Ascending aorta (tissue), 2 donors: ENCODE data around the gene PITX3. TPM values are rescaled to one million over a fixed set of nuclear protein-coding genes. Genes with fewer than 3 reads are reported as not detected.

ENCODE experiments used
- DNase-seq, 2 donors: peaks; one replicate each; pipeline ENCODE4 v3.0.0-alpha.2; 2019; ENCODE audit warnings: low spot score in 2 of 2
- H3K27ac ChIP-seq, 2 donors: fragments of 200-600 bp; sonication (generic); one replicate each; pipeline ENCODE4 v1.5.1; 2016 to 2017; ENCODE audit warnings: mild to moderate bottlenecking in 1 of 2
- H3K27me3 ChIP-seq: fragments of 200-600 bp; sonication (generic); one replicate; pipeline ENCODE4 v1.5.1; 2017
- H3K36me3 ChIP-seq, 2 donors: fragments of 200-600 bp; sonication (generic); one replicate each; pipeline ENCODE4 v1.5.1; 2016
- H3K4me1 ChIP-seq, 2 donors: fragments of 200-600 bp; sonication (generic); one replicate each; pipeline ENCODE4 v1.5.1; 2016 to 2017; ENCODE audit warnings: mild to moderate bottlenecking in 1 of 2
- H3K4me3 ChIP-seq, 2 donors: fragments of 200-600 bp; sonication (generic); one replicate each; pipeline ENCODE4 v1.5.1; 2016 to 2017; ENCODE audit warnings: mild to moderate bottlenecking in 1 of 2
- H3K9me3 ChIP-seq, 2 donors: fragments of 200-600 bp; sonication (generic); one replicate each; pipeline ENCODE4 v1.5.1; 2016
- CTCF ChIP-seq, 3 experiments: fragments of 200-600 bp in 2 of 3; fragments of 450-650 bp in 1 of 3; sonication (generic) in 2 of 3; IDR thresholded peaks; one replicate each; pipeline ENCODE4 v1.5.1; 2016 to 2019; ENCODE audit warnings: antibody characterized with exemption in 3 of 3, mild to moderate bottlenecking in 1 of 3, moderate library complexity in 1 of 3
- intact Hi-C: fragments of 100-400 bp; cut with DNase I; formaldehyde crosslinking; loops from one replicate; pipeline ENCODE4 v1.15.1; 2023
- total RNA-seq: library from RNA; depleted of rRNA; stranded (reverse); fragments of >200 nt; gene quantifications from one replicate; pipeline ENCODE4 v1.1.0, GENCODE V29; 2016

Gene PITX3
- total RNA-seq, 1 donor from 2014 or later, result not detected

- TF ChIP-seq CTCF (IDR thresholded peaks at IDR 0.05), result no peak
- Histone ChIP-seq H3K4me1 (no peaks in the 10 kb centered on the region), H3K27me3 (no peaks in the 10 kb centered on the region), H3K9me3 (peaks cover 0 to 6% of the 10 kb centered on the region in 2 donors), H3K27ac (no peak overlapping the region), H3K4me3 (no peak overlapping the region), H3K36me3 (no peaks in the 10 kb centered on the region)
- intact Hi-C loops, result no loop called here
- no peak for DNase-seq
These were observed 38.9 kb downstream of the PITX3 start for GRCh38 chr10:102202386-102202785.

GRCh38 chr10:102200751-102201640, 40.3 kb downstream of the PITX3 start:
- Histone ChIP-seq H3K27me3 (no peaks in the 10 kb centered on the region), H3K4me3 (no peak overlapping the region)

GRCh38 chr10:102198027-102198426, 43.3 kb downstream of the PITX3 start:
- no peaks in the 10 kb centered on the region for H3K9me3 ChIP-seq
- TF ChIP-seq CTCF (IDR thresholded peaks at IDR 0.05), result no peak
- intact Hi-C loops, result no loop called here
- H3K4me3 ChIP-seq, result no peak overlapping the region
- no peaks in the 10 kb centered on the region for H3K27me3 ChIP-seq
- H3K36me3 ChIP-seq, result no peaks in the 10 kb centered on the region
- no peak for DNase-seq
- no peak overlapping the region for H3K27ac ChIP-seq
- H3K4me1 ChIP-seq, result no peaks in the 10 kb centered on the region

More at GRCh38 chr10:102200751-102201640, 40.3 kb downstream of the PITX3 start:
- Histone ChIP-seq H3K4me1 (no peaks in the 10 kb centered on the region), H3K36me3 (no peaks in the 10 kb centered on the region), H3K27ac (no peak overlapping the region), H3K9me3 (peaks cover 0 to 6% of the 10 kb centered on the region in 2 donors)
- no peak for TF ChIP-seq CTCF (IDR thresholded peaks at IDR 0.05)
- intact Hi-C loops, result no loop called here
- no peak for DNase-seq

GRCh38 chr10:102196893-102197292, 44.4 kb downstream of the PITX3 start:
- intact Hi-C loops, result no loop called here
- DNase-seq, result no peak
- Histone ChIP-seq H3K36me3 (no peaks in the 10 kb centered on the region), H3K27ac (no peak overlapping the region), H3K27me3 (no peaks in the 10 kb centered on the region), H3K4me1 (no peaks in the 10 kb centered on the region), H3K9me3 (no peaks in the 10 kb centered on the region), H3K4me3 (no peak overlapping the region)
- TF ChIP-seq CTCF (IDR thresholded peaks at IDR 0.05), result no peak

GRCh38 chr10:102195296-102195870, 45.9 kb downstream of the PITX3 start:
- Histone ChIP-seq H3K4me3 (no peak overlapping the region), H3K36me3 (no peaks in the 10 kb centered on the region), H3K9me3 (no peaks in the 10 kb centered on the region), H3K27ac (no peak overlapping the region), H3K4me1 (no peaks in the 10 kb centered on the region), H3K27me3 (no peaks in the 10 kb centered on the region)
- DNase-seq, result no peak
- TF ChIP-seq CTCF (IDR thresholded peaks at IDR 0.05), result no peak
- intact Hi-C loops, result no loop called here
